Activated CD4-positive, alpha-beta T cell treated with anti-CD3 and anti-CD28 coated beads for 48 hours (primary cell): ENCODE results near the gene NLGN1.

ENCODE experiments used
- DNase-seq: peaks from one replicate; pipeline ENCODE4 v3.0.0-alpha.2; 2020

Gene NLGN1

GRCh38 chr3:174318181-174318580 is 920.6 kb downstream of the NLGN1 start:
- DNase-seq = no peak

- DNase-seq = no peak
Measured at GRCh38 chr3:174321548-174321947, 924.0 kb downstream of the NLGN1 start.

GRCh38 chr3:174322789-174323188 is 925.2 kb downstream of the NLGN1 start:
- no peak for DNase-seq

GRCh38 chr3:174325171-174325570 is 927.6 kb downstream of the NLGN1 start:
- no peak for DNase-seq

- no peak for DNase-seq
Measured at GRCh38 chr3:174325834-174326700, 928.5 kb downstream of the NLGN1 start.

GRCh38 chr3:174329321-174329720 is 931.8 kb downstream of the NLGN1 start:
- no peak for DNase-seq

- DNase-seq = no peak
Measured at GRCh38 chr3:174330303-174330702, 932.8 kb downstream of the NLGN1 start.

GRCh38 chr3:174331095-174331800 is 933.7 kb downstream of the NLGN1 start:
- DNase-seq = no peak

GRCh38 chr3:174332391-174332790 is 934.8 kb downstream of the NLGN1 start:
- no peak for DNase-seq

- DNase-seq = no peak
Measured at GRCh38 chr3:174333640-174334039, 936.1 kb downstream of the NLGN1 start.

GRCh38 chr3:174334111-174334510 is 936.6 kb downstream of the NLGN1 start:
- DNase-seq = no peak

- no peak for DNase-seq
Measured at GRCh38 chr3:174335324-174335723, 937.8 kb downstream of the NLGN1 start.

- no peak for DNase-seq
Measured at GRCh38 chr3:174335910-174336309, 938.4 kb downstream of the NLGN1 start.
